GM19023 (cell line): ENCODE results near the gene PRKN.
"Not testable (repeated sequence)": the region's sequence is repeated elsewhere in the genome, so short reads cannot be mapped to it uniquely, and the experiment has no call there.

Experiments
- ATAC-seq: cut with Tn5 transposase; IDR thresholded peaks from one replicate; pipeline ENCODE4 v1.9.1; 2021; ENCODE audit warnings: mild to moderate bottlenecking, moderate library complexity; ENCODE audit not compliant: unreplicated experiment

PRKN gene

GRCh38 chr6:161926324-161926723 is 801.2 kb downstream of the PRKN start:
- ATAC-seq, result no peak

GRCh38 chr6:161924516-161925116 is 803.0 kb downstream of the PRKN start:
- no peak for ATAC-seq

DNA sequence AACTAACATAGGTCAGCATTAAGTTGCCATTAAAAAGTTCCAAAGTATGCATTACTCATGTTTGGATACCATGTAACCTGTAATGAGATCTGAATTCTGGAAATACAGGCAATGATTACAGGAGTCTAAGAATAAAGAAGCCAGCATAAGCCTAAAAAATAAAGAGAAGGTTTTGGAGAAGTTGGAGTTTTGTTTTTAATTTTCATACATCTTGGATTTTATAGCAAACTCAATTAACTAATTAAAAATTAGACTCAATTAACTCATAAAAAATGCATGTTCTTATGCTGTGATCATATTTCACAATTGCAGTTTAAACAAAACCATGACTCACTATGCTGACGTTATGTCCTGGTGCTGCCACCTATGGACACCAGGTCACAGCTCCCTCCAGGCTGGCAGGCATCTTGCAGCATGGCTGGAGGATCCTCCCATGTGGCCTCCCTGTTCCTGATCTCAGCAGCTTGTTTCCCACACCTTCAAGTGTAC is 804.9 kb downstream of the PRKN start:
- ATAC-seq, result no peak

- ATAC-seq, result no peak
Observed at GRCh38 chr6:161921602-161922395, 805.8 kb downstream of the PRKN start.

- ATAC-seq, result no peak
Observed at GRCh38 chr6:161919691-161920090, 807.9 kb downstream of the PRKN start.

GRCh38 chr6:161918628-161919205 is 808.8 kb downstream of the PRKN start:
- ATAC-seq, result no peak

DNA sequence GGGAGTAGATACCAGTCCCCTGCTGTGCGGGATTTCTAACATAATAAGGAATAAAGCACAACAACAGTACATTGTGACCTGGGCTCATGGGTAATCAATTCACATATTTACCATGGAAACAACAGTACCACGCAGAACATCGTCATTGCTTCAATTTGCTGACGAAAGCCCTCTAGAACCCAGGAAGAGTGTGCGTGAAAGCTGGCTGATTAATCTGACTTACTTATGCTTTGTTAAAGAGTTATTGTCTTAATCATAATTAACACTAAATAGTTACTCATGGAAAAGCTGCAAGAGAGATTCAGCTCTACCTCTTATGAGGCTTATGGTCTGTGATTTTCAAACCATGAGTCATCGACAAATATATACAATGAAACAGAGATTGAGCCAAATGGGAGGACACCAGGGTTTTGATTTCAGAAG is 809.4 kb downstream of the PRKN start:
- ATAC-seq, result no peak

DNA sequence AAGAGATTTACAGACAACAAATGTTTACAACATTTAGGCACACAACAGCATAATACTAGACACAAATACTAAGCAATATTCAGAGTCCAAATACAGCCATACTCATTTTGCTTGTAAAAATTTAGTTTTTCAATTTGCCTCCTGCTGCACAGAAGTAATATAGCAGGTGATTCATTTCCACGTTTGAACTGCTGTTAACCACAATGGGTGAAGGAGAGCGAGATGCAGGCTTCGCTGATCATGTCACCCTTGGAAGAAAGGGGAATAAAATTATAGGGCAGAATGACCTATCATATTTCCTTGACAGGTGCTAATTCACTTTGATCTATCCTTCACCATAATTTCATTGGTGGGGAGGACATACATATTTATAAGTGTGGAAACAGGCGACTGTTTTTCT is 809.9 kb downstream of the PRKN start:
- ATAC-seq, result no peak

DNA sequence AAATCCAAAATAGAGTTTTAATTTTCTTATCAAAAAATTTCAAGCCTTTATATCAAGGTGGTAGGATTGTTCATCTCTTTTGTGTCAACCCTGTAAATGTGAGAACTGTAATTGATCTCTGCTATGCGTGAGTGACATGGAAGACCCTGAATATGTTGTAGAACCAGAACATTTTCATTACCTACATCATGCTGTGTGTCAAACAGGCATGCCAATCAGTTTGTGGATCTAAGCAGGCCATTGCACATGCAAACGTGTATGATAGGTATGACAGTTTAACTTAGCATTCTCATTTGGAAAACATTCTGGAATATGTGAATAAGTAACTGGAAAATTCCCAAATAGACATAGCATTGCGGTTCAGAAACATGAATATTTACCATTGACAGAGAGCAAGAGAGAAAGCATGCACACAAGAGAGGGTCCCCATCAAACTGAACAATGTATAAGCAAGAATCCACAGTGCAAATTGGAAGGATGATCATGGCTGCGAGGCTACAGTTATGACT is 812.1 kb downstream of the PRKN start:
- no peak for ATAC-seq

- no peak for ATAC-seq
Observed at GRCh38 chr6:161908872-161909271, 818.7 kb downstream of the PRKN start.

GRCh38 chr6:161906571-161906970 is 821.0 kb downstream of the PRKN start:
- ATAC-seq, result no peak

DNA sequence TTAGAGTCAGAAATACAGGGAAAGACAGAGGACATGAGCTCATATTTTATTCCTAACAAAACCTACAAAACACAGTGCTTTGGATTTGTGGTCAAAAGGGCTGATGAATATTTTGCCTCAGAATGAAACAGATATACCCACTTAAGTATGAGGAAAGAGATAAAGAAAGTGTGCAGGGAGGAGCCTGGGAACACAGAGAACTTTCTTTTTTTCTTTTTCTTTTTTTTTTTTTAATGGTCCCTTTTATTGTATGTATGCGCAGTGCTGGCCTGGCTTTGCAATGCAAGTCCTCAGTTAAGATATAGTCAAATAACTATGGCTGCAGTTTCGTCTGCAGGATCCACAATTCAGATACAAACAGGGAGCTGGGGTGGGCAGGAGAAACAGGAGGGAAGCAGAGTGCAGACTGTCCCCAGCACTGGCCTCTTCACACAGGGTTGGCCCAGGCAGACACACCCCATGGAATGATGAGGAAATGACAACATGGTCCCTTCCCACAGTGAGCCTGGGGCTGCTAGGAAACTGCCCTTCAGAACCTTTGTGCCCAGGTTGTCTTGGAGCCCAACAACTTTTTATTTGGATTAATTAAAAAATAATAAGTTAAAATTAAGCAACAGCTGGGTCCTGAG is 823.9 kb downstream of the PRKN start:
- no peak for ATAC-seq

DNA sequence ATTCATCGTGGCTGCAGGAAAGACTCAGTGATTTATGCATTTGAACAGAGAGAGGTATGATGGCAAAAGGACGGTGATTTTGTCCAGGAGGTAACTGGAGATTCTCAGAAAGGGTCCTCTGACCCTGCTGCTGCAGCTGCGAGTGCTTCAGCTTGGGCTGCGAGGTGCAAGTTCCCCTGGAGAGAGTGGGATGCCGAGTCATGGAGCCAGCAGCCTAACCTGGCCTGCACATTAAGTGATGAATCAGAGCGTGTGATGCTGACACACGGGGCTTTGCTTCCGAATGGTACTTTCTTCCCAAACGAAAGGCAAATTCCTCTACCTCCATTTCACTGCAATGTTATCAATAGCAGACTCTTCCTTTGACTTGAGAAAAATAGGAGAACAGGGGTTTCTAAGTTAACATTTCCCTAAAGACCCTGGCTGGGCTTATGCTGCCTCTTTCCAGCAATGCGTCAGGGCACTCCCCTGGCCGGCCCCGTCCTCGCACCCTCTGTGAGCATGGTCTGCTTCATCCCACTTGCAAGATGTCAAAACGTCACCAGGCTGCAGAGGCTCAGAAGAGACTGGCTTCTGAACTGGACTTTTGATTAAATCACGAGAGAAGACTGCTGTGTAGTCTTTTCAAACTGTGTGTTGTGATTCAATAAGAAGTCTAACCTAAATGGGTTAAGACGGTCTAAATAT is 825.7 kb downstream of the PRKN start:
- ATAC-seq, result no peak

GRCh38 chr6:161894436-161894835 is 833.1 kb downstream of the PRKN start:
- no peak for ATAC-seq

- no peak for ATAC-seq
Observed at GRCh38 chr6:161891542-161891941, 836.0 kb downstream of the PRKN start.

GRCh38 chr6:161890832-161891297 is 836.7 kb downstream of the PRKN start:
- ATAC-seq, result no peak

- ATAC-seq, result no peak
Observed at GRCh38 chr6:161890133-161890831, 837.3 kb downstream of the PRKN start.

DNA sequence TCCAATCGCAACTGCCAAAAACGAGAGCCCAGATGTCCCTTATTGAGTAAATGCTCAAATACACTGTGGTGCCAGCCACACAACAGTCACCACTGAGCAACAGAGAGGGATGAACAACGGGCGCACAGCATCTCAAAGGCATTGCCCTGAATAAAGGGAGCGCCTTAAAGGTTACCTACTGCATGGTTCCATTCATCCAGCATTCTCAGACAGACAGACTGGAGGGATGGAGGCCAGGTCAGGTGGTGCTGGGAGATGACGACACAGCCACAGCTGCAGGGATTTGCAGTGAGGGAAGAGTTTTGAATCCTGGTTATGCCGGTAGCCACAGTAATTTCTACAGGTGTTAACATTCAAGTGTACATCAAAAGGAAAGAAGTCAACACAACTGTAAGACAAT is 838.2 kb downstream of the PRKN start:
- ATAC-seq, result no peak

DNA sequence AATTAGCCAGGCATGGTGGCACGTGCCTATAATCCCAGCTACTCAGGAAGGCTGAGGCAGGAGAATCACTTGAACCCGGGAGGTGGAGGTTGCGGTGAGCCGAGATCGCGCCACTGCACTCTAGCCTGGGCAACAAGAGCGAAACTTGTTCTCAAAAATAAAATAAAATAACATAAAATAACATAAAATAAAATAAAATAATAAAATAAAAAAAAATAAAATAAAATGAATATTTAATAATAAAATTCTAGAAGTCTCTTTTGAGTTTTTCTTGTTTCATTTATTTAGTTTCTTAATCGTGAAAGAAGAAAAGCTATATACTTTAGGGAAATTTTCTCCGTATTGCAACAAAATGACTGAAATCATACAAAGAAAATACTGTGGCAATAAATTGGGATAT is 841.0 kb downstream of the PRKN start:
- not testable (repeated sequence) for ATAC-seq

GRCh38 chr6:161884782-161885181 is 842.8 kb downstream of the PRKN start:
- ATAC-seq, result no peak
